VCaP (cell line): Measurements from ENCODE around the gene TXNDC12.
A peak's percentile ranks its signal among the peaks of the same experiment; 100 is the strongest.
"Not testable (repeated sequence)": the region's sequence is repeated elsewhere in the genome, so short reads cannot be mapped to it uniquely, and the experiment has no call there.

ENCODE experiments used
- H3K27ac ChIP-seq: fragments of 450-650 bp; 2 replicates; pipeline ENCODE4 v1.5.1; 2017
- CTCF ChIP-seq: fragments of 450-650 bp; conservative IDR thresholded peaks from 2 replicates; pipeline ENCODE4 v1.5.1; 2017; ENCODE audit warnings: mild to moderate bottlenecking, moderate library complexity

The TXNDC12 gene

GRCh38 chr1:52026278-52026677, 28.7 kb downstream of the TXNDC12 start:
- no peak for TF ChIP-seq CTCF

GRCh38 chr1:52022133-52022532, 32.9 kb downstream of the TXNDC12 start:
- H3K27ac ChIP-seq: no peak overlapping the region
- TF ChIP-seq CTCF: no peak

More at GRCh38 chr1:52026278-52026677, 28.7 kb downstream of the TXNDC12 start:
- H3K27ac ChIP-seq: no peak overlapping the region; the same call in 1 of the 2 replicates

DNA sequence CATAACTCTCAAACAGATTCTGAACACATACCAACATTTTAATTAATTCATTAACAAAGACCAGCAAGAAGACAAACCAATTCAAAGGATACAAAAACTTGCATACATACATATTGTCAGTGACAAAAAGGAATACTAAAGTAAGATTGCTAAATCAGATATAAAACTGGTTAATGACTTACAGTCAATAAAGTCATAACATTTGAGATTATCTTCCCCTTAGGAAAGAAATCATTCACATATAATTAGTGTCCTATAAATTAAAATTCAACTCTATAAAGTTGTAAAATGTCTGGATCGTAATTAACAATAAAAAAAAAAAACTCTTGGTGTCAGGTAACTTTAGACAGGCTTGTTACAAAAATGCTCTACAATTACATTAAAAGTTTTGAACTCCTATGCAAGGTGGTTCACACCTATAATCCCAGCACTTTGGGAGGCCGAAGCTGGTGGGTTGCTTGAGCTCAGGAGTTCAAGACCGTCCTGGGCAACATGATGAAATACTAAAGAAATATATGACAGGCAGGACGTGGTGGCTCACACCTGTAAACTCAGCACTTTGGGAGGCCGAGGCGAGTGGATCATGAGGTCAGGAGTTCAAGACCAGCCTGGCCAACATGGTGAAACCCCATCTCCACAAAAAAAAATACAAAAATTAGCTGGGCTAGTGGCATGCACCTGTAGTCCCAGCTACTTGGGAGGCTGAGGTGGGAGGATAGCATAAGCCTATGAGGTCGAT, 46.8 kb downstream of the TXNDC12 start:
- no peak for TF ChIP-seq CTCF
- H3K27ac ChIP-seq: no peak overlapping the region

GRCh38 chr1:52007215-52008002, 47.6 kb downstream of the TXNDC12 start:
- H3K27ac ChIP-seq: no peak overlapping the region
- TF ChIP-seq CTCF: no peak

DNA sequence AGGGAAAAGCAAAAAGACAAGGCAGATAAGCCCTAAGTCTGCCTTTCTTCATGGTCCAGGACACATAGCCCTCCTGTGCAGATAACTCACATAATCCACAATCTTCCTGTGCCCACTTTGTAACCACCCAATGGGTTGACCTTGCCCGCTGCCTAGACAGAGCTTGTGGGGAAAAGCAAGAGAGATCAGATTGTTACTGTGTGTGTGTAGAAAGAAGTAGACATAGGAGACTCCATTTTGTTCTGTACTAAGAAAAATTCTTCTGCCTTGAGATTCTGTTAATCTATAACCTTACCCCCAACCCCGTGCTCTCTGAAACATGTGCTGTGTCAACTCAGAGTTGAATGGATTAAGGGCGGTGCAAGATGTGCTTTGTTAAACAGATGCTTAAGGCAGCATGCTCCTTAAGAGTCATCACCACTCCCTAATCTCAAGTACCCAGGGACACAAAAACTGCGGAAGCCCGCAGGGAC, 48.9 kb downstream of the TXNDC12 start:
- H3K27ac ChIP-seq: not testable (repeated sequence)

GRCh38 chr1:52005548-52005947, 49.4 kb downstream of the TXNDC12 start:
- H3K27ac ChIP-seq: not testable (repeated sequence)

GRCh38 chr1:52003877-52004276, 51.1 kb downstream of the TXNDC12 start:
- TF ChIP-seq CTCF: no peak
- H3K27ac ChIP-seq: no peak overlapping the region

DNA sequence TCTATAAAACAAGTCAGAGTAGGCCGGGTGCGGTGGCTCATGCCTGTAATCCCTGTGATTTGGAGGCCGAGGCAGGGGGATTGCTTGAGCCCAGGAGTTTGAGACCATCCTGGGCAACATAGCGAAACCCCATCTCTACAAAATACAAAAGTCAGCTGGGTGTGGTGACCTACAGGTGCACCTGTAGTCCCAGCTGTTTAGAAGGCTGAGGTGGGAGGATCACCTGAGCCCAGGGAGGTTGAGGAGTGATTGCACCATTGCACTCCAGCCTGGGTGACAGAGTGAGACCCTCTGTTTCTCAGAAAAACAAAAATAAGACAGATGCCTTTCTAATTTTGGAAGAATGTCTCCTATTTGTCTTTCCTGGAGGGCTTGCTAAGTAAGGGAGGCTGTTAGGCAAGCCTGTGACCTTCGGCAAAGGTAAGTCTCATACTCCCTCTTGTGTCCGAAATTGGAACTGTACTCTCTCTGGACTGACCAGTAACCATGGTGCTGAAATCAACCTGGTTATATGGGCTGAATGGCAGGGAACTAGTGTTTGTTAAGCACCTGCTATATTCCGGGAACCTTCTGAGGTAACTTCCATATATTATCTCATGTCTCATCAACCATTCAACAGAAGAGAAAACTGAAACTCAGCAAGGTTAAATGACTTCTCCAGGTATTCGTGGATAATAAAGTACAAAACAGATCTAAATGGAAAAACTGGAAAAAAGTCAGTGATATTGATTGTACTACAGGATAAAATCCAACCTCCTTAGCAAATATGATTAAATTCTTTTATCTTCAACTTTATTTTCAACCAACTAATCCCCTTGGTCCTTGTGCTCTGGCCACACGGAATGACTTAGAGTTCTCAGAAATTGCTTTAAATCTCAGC, 52.7 kb downstream of the TXNDC12 start:
- TF ChIP-seq CTCF: peak; percentile 87
- H3K27ac ChIP-seq: no peak overlapping the region
